Measurements from ENCODE around the gene KIF1B. TPM values are rescaled to one million over a fixed set of nuclear protein-coding genes. Genes with fewer than 3 reads are reported as not detected.

Gene KIF1B
- total RNA-seq, 1 donor from 2014 or later = 7.2 TPM

DNA sequence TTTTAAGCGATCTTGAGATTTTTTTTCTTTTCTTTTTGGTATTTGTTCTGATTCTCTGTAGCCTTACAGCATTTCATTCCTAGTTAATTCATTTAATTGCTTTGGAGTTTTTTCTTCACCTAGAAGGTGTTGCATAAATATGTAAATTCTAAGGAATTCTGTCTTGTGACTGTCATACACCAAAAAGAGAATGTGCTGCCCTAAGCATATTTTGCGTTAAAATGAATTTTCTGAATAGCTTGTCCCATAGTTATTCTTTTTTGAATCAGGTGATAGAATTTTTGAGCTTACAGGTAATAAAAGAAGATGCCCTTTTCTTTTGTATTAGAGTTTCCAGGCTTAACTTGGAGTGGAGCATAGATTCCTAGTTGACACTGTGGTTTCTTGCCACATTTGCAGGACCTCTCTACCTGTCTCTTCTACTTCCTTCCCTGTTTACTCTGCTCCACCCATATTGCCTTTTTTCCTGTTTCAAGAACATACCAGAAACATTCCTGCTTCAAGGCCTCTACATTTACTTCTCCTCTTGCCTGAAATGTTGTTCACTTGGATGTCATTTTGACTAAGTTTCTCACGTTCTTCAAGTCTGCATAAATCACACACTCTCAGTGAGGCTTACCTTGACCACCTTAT, 53.2 kb downstream of the KIF1B start:
- Mint-ChIP-seq H3K4me1 (peaks cover 3% of the 10 kb centered on the region), H3K9me3 (no peaks in the 10 kb centered on the region), H3K4me3 (no peak overlapping the region), H3K36me3 (ENCODE audit: low read depth) (peaks cover 18% of the 10 kb centered on the region), H3K27me3 (no peaks in the 10 kb centered on the region), H3K27ac (no peak overlapping the region)
- DNase-seq (no peak), ATAC-seq (ENCODE audit: low read depth) (no peak)
- TF ChIP-seq, protein P1, sequence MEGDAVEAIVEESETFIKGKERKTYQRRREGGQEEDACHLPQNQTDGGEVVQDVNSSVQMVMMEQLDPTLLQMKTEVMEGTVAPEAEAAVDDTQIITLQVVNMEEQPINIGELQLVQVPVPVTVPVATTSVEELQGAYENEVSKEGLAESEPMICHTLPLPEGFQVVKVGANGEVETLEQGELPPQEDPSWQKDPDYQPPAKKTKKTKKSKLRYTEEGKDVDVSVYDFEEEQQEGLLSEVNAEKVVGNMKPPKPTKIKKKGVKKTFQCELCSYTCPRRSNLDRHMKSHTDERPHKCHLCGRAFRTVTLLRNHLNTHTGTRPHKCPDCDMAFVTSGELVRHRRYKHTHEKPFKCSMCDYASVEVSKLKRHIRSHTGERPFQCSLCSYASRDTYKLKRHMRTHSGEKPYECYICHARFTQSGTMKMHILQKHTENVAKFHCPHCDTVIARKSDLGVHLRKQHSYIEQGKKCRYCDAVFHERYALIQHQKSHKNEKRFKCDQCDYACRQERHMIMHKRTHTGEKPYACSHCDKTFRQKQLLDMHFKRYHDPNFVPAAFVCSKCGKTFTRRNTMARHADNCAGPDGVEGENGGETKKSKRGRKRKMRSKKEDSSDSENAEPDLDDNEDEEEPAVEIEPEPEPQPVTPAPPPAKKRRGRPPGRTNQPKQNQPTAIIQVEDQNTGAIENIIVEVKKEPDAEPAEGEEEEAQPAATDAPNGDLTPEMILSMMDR (IDR thresholded peaks at IDR 0.05) = no peak
- intact Hi-C loops (cut with micrococcal nuclease) = no loop called here
- ChIA-PET POLR2A (no interaction called here), CTCF (no interaction called here)

DNA sequence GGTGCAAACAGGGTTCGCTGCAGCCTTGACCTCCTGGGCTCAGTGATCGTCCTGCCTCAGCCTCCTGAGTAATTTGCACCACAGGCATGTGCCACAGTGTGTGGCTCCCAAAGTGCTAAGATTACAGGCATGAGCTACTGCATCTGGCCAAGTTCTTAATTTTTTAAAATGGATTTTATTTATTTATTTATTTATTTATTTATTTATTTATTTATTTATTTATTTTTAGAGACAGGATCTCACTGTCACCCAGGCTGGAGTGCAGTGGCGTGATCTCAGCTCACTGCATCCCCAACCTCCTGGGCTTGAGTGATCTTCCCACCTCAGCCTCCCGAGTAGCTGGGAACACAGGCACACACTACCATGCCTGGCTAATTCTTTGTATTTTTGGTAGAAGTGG, 54.7 kb downstream of the KIF1B start:
- no peaks in the 10 kb centered on the region for H3K9me3 Mint-ChIP-seq
- ChIA-PET CTCF (no interaction called here), POLR2A (no interaction called here)
- no peaks in the 10 kb centered on the region for H3K27me3 Mint-ChIP-seq
- peaks cover 17% of the 10 kb centered on the region for H3K36me3 Mint-ChIP-seq (ENCODE audit: low read depth)
- H3K27ac Mint-ChIP-seq = no peak overlapping the region
- no peak overlapping the region for H3K4me3 Mint-ChIP-seq
- TF ChIP-seq, protein P1 (IDR thresholded peaks at IDR 0.05) = no peak
- DNase-seq (no peak), ATAC-seq (ENCODE audit: low read depth) (no peak)
- peaks cover 3% of the 10 kb centered on the region for H3K4me1 Mint-ChIP-seq
- intact Hi-C loops (cut with micrococcal nuclease) = no loop called here

DNA sequence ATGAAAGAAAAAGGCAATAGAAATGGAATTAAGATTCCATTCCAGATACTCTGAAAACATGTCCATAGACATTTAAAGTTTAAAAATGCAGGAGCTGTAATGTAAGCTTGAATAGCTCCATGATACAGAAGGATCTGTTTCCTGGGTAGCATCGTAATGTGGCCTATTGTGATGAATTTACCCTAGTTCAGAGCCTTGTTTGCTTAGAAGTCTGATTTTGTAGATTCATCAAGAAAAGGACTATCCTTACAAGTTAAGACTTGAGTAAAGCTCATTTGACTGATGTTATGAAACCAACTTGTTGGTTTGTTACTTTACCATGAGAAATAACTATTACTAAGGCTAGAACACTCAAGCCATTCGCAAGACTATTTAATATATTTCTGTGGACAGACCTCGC, 55.5 kb downstream of the KIF1B start:
- ChIA-PET POLR2A (no interaction called here), CTCF (interaction anchor here (1.2 kb wide), 1 partner anchor 55 kb away, joined by 3 read pairs; the partner anchor contains the start of gene KIF1B)
- Mint-ChIP-seq H3K27me3 (no peaks in the 10 kb centered on the region), H3K9me3 (no peaks in the 10 kb centered on the region), H3K4me1 (peaks cover 3% of the 10 kb centered on the region), H3K27ac (no peak overlapping the region), H3K4me3 (no peak overlapping the region), H3K36me3 (ENCODE audit: low read depth) (peaks cover 19% of the 10 kb centered on the region)
- TF ChIP-seq, protein P1 (IDR thresholded peaks at IDR 0.05) = no peak
- intact Hi-C loops (cut with micrococcal nuclease) = no loop called here
- ATAC-seq (ENCODE audit: low read depth) (no peak), DNase-seq (no peak)

DNA sequence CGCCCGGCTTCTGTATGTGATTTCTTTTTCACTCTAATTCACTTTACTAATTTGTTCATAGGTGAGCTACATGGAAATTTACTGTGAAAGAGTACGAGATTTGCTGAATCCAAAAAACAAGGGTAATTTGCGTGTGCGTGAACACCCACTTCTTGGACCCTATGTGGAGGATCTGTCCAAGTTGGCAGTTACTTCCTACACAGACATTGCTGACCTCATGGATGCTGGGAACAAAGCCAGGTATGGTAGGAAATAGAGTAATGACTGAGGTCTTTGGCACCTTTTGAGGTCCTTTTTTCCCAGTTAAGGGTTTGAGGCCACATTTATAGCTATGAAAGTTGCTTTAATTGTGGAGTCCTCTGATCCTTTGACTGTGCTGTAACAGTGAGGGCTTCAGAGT, 56.9 kb downstream of the KIF1B start:
- H3K9me3 Mint-ChIP-seq = no peaks in the 10 kb centered on the region
- POLR2A ChIA-PET = no interaction called here
- no peak overlapping the region for H3K27ac Mint-ChIP-seq
- intact Hi-C loops (cut with micrococcal nuclease) = no loop called here
- ATAC-seq (ENCODE audit: low read depth) (no peak), DNase-seq (no peak)
- H3K27me3 Mint-ChIP-seq = no peaks in the 10 kb centered on the region
- no peak overlapping the region for H3K4me3 Mint-ChIP-seq
- H3K36me3 Mint-ChIP-seq (ENCODE audit: low read depth) = peaks cover 21% of the 10 kb centered on the region
- H3K4me1 Mint-ChIP-seq = peaks cover 3% of the 10 kb centered on the region
- CTCF ChIA-PET = interaction anchor here (1.2 kb wide), 1 partner anchor 57 kb away, joined by 3 read pairs; the partner anchor contains the start of gene KIF1B
- TF ChIP-seq, protein P1 (IDR thresholded peaks at IDR 0.05) = no peak

DNA sequence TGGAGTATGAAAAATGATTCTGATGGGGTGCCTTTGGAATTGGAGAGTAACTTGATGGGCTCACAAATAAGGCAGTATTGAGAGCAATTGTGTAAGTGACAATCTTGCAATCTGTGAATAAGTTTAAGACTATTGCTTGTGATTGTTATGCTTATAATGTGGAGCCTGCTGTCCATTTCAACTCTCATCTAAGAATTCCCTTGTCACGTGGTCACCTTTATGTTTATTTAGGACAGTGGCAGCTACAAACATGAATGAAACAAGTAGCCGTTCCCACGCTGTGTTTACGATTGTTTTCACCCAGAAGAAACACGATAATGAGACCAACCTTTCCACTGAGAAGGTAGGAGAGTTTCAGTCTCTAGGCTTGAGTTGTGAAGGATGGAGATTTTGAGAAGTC, 57.6 kb downstream of the KIF1B start:
- ChIA-PET POLR2A (no interaction called here), CTCF (no interaction called here)
- no peak overlapping the region for H3K4me3 Mint-ChIP-seq
- no peaks in the 10 kb centered on the region for H3K27me3 Mint-ChIP-seq
- intact Hi-C loops (cut with micrococcal nuclease) = no loop called here
- no peak overlapping the region for H3K27ac Mint-ChIP-seq
- peaks cover 3% of the 10 kb centered on the region for H3K4me1 Mint-ChIP-seq
- TF ChIP-seq, protein P1 (IDR thresholded peaks at IDR 0.05) = no peak
- ATAC-seq (ENCODE audit: low read depth) (no peak), DNase-seq (no peak)
- H3K36me3 Mint-ChIP-seq (ENCODE audit: low read depth) = peaks cover 20% of the 10 kb centered on the region
- H3K9me3 Mint-ChIP-seq = no peaks in the 10 kb centered on the region

Data from activated B cell treated with CpG ODN at 0.5 μM for 24 hours (primary cell).